Prostate gland (tissue), 2 donors: ENCODE results near the gene TMEM14B.

Experiments
- CTCF ChIP-seq, 4 experiments: fragments of 200-600 bp in 2 of 4; fragments of 450-650 bp in 2 of 4; sonication (generic) in 2 of 4; IDR thresholded peaks; 1 replicate in 3 of 4; 2 replicates in 1 of 4; pipeline ENCODE4 v1.5.1; 2016 to 2019; ENCODE audit warnings: antibody characterized with exemption in 4 of 4, mild to moderate bottlenecking in 2 of 4, moderate library complexity in 2 of 4
- POLR2A ChIP-seq: fragments of 450-650 bp; IDR thresholded peaks from one replicate; pipeline ENCODE4 v1.6.1; 2016; ENCODE audit warnings: antibody characterized with exemption, mild to moderate bottlenecking

DNA sequence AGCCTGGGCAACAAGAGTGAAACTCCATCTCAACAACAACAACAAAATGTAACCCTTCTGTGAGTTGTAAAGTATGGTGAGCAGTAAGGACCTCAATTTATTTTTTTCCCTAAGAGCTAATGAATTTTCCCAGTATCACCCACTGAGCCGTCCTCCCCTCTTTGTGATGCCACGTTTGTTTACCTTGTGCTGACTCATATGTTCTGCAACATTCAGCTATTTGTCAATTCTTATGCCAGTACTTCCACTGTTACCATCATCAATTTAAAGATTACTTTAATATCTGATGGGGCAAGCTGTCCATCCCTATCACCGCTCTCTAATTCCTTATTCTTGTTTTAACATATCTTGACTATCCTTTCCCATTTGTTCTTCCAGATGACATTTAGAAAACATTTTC, 53.2 kb downstream of the TMEM14B start:
- TF ChIP-seq CTCF (IDR thresholded peaks at IDR 0.05) (no peak), POLR2A (no peak)
